HG02571 (cell line): ENCODE measurements around the gene GALNT9.

Experiments
- ATAC-seq: cut with Tn5 transposase; IDR thresholded peaks from one replicate; pipeline ENCODE4 v1.9.1; 2021; ENCODE audit warnings: mild to moderate bottlenecking, moderate library complexity; ENCODE audit not compliant: unreplicated experiment

The GALNT9 gene

GRCh38 chr12:132282031-132282949 is 47.1 kb downstream of the GALNT9 start:
- ATAC-seq: no peak

- no peak for ATAC-seq
Observed at GRCh38 chr12:132281038-132281437, 48.4 kb downstream of the GALNT9 start.

GRCh38 chr12:132280406-132280805 is 49.0 kb downstream of the GALNT9 start:
- no peak for ATAC-seq

GRCh38 chr12:132279930-132280329 is 49.5 kb downstream of the GALNT9 start:
- ATAC-seq: no peak

- no peak for ATAC-seq
Observed at GRCh38 chr12:132279184-132279889, 50.1 kb downstream of the GALNT9 start.

GRCh38 chr12:132278401-132279183 is 50.8 kb downstream of the GALNT9 start:
- no peak for ATAC-seq

GRCh38 chr12:132277949-132278348 is 51.4 kb downstream of the GALNT9 start:
- ATAC-seq: no peak

- ATAC-seq: no peak
Observed at GRCh38 chr12:132277374-132277941, 51.9 kb downstream of the GALNT9 start.

GRCh38 chr12:132276827-132277373 is 52.5 kb downstream of the GALNT9 start:
- ATAC-seq: no peak

GRCh38 chr12:132276066-132276826 is 53.1 kb downstream of the GALNT9 start:
- ATAC-seq: no peak

- no peak for ATAC-seq
Observed at GRCh38 chr12:132275631-132276030, 53.8 kb downstream of the GALNT9 start.

GRCh38 chr12:132275110-132275531 is 54.3 kb downstream of the GALNT9 start:
- ATAC-seq: no peak

GRCh38 chr12:132273992-132274334 is 55.4 kb downstream of the GALNT9 start:
- no peak for ATAC-seq

GRCh38 chr12:132272711-132273110 is 56.7 kb downstream of the GALNT9 start:
- no peak for ATAC-seq

- no peak for ATAC-seq
Observed at GRCh38 chr12:132271755-132272092, 57.7 kb downstream of the GALNT9 start.

- no peak for ATAC-seq
Observed at GRCh38 chr12:132270969-132271754, 58.2 kb downstream of the GALNT9 start.

- no peak for ATAC-seq
Observed at GRCh38 chr12:132270516-132270915, 58.9 kb downstream of the GALNT9 start.

- no peak for ATAC-seq
Observed at GRCh38 chr12:132269271-132269968, 60.0 kb downstream of the GALNT9 start.

- no peak for ATAC-seq
Observed at GRCh38 chr12:132268674-132269073, 60.7 kb downstream of the GALNT9 start.
